HL-60 (cell line): ENCODE data around the gene AQP12A.
"Not testable (repeated sequence)": the region's sequence is repeated elsewhere in the genome, so short reads cannot be mapped to it uniquely, and the experiment has no call there.

Experiments used
- GABPA ChIP-seq: IDR thresholded peaks from 2 replicates; pipeline ENCODE4 v1.6.1; 2012; ENCODE audit warnings: low read depth
- POLR2AphosphoS5 ChIP-seq: IDR thresholded peaks from 2 replicates; pipeline ENCODE4 v1.6.1; 2012; ENCODE audit warnings: low read depth
- TF ChIP-seq, protein P1 (sequence below): IDR thresholded peaks from one replicate; pipeline ENCODE4 v1.5.1; 2011; ENCODE audit warnings: low read length, control low read depth, inconsistent platforms; ENCODE audit not compliant: insufficient read depth
- TF ChIP-seq, protein P2 (sequence below): IDR thresholded peaks from 2 replicates; pipeline ENCODE4 v1.6.1; 2012; ENCODE audit warnings: low read depth; ENCODE audit not compliant: insufficient replicate concordance

DNA sequence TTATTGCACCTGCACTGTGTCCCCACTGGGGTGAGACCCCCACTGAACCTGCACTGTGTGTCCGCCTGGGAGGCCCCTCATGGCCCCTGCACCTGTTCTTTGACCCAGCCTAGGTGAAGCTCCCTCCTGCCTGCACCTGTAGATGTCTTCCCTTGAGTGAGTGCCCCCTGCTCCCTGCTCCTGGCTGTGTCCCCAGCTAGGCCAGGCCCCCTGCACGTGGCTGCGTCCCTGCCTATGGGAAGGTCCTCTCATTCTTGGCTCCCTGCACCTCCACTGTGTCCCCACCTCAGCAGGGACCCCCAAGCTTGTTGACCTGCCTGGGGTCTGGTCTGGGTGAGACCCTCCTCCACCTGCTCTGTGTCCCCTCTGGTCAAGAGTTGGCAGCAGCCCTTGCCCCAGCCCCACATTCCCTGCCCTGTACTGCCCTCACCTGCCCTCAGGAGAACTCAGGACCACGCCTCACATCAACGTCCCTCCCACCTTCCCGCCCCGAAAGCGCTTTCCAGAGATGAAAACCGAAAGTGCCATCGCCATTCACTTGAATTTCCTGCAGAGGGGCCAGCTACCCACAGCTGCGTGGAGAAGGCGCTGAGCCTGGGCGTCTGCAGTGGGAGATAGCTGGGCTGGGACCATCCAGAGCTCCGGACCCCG lies 8.2 kb upstream of the AQP12A start:
- TF ChIP-seq, protein P1, sequence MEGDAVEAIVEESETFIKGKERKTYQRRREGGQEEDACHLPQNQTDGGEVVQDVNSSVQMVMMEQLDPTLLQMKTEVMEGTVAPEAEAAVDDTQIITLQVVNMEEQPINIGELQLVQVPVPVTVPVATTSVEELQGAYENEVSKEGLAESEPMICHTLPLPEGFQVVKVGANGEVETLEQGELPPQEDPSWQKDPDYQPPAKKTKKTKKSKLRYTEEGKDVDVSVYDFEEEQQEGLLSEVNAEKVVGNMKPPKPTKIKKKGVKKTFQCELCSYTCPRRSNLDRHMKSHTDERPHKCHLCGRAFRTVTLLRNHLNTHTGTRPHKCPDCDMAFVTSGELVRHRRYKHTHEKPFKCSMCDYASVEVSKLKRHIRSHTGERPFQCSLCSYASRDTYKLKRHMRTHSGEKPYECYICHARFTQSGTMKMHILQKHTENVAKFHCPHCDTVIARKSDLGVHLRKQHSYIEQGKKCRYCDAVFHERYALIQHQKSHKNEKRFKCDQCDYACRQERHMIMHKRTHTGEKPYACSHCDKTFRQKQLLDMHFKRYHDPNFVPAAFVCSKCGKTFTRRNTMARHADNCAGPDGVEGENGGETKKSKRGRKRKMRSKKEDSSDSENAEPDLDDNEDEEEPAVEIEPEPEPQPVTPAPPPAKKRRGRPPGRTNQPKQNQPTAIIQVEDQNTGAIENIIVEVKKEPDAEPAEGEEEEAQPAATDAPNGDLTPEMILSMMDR = not testable (repeated sequence)
- TF ChIP-seq GABPA, POLR2AphosphoS5: not testable (repeated sequence)
- TF ChIP-seq, protein P2, sequence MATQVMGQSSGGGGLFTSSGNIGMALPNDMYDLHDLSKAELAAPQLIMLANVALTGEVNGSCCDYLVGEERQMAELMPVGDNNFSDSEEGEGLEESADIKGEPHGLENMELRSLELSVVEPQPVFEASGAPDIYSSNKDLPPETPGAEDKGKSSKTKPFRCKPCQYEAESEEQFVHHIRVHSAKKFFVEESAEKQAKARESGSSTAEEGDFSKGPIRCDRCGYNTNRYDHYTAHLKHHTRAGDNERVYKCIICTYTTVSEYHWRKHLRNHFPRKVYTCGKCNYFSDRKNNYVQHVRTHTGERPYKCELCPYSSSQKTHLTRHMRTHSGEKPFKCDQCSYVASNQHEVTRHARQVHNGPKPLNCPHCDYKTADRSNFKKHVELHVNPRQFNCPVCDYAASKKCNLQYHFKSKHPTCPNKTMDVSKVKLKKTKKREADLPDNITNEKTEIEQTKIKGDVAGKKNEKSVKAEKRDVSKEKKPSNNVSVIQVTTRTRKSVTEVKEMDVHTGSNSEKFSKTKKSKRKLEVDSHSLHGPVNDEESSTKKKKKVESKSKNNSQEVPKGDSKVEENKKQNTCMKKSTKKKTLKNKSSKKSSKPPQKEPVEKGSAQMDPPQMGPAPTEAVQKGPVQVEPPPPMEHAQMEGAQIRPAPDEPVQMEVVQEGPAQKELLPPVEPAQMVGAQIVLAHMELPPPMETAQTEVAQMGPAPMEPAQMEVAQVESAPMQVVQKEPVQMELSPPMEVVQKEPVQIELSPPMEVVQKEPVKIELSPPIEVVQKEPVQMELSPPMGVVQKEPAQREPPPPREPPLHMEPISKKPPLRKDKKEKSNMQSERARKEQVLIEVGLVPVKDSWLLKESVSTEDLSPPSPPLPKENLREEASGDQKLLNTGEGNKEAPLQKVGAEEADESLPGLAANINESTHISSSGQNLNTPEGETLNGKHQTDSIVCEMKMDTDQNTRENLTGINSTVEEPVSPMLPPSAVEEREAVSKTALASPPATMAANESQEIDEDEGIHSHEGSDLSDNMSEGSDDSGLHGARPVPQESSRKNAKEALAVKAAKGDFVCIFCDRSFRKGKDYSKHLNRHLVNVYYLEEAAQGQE = not testable (repeated sequence)
